Keratinocyte (primary cell): ENCODE results near the gene CTNNA2. TPM values are rescaled to one million over a fixed set of nuclear protein-coding genes. Genes with fewer than 3 reads are reported as not detected.

Experiments
- DNase-seq: peaks from one replicate; pipeline ENCODE4 v3.0.0-alpha.2; 2011; ENCODE audit warnings: low read depth, missing footprints, low spot score
- FAIRE-seq: peaks from 2 replicates; lab custom pipeline; 2011; peaks lifted over from hg19 to GRCh38; lab: Jason Lieb, UNC
- H2AFZ ChIP-seq: 2 replicates; pipeline ENCODE4 v1.6.0; 2012; ENCODE audit warnings: low read length, control low read depth, inconsistent platforms; ENCODE audit not compliant: control insufficient read depth
- H3K27ac ChIP-seq: 2 replicates; pipeline ENCODE4 v1.5.1; 2011; ENCODE audit warnings: low read length; ENCODE audit not compliant: control insufficient read depth, insufficient read depth
- H3K27me3 ChIP-seq: 3 replicates; pipeline ENCODE4 v1.6.0; 2011; ENCODE audit warnings: low read length; ENCODE audit not compliant: control insufficient read depth, insufficient read depth; ENCODE audit errors: extremely low read depth
- H3K36me3 ChIP-seq, 2 experiments: 2 replicates in 1 of 2; 3 replicates in 1 of 2; pipeline ENCODE4 v1.5.1; 2011; ENCODE audit warnings: low read length in 2 of 2, mild to moderate bottlenecking in 1 of 2; ENCODE audit not compliant: control insufficient read depth in 2 of 2, insufficient read depth in 2 of 2; ENCODE audit errors: extremely low read depth in 1 of 2
- H3K4me1 ChIP-seq: 3 replicates; pipeline ENCODE4 v1.5.1; 2011; ENCODE audit warnings: low read length; ENCODE audit not compliant: control insufficient read depth, insufficient read depth; ENCODE audit errors: extremely low read depth
- H3K4me2 ChIP-seq: 3 replicates; pipeline ENCODE4 v1.6.0; 2011; ENCODE audit warnings: low read depth, low read length; ENCODE audit not compliant: control insufficient read depth, insufficient read depth; ENCODE audit errors: extremely low read depth
- H3K4me3 ChIP-seq, 3 experiments: fragments of 200-600 bp in 1 of 3; sonication (generic) in 1 of 3; 2 replicates in 2 of 3; 3 replicates in 1 of 3; pipeline ENCODE4 v1.5.1; 2011 to 2016; ENCODE audit warnings: low read length in 3 of 3, mild to moderate bottlenecking in 3 of 3, control low read depth in 2 of 3, inconsistent platforms in 1 of 3, low read depth in 1 of 3, mixed read lengths in 1 of 3, mixed run types in 1 of 3, moderate library complexity in 1 of 3; ENCODE audit not compliant: control insufficient read depth in 2 of 3, insufficient read depth in 2 of 3; ENCODE audit errors: extremely low read depth in 1 of 3
- H3K79me2 ChIP-seq: 2 replicates; pipeline ENCODE4 v1.6.0; 2012; ENCODE audit warnings: low read length; ENCODE audit not compliant: control insufficient read depth, insufficient read depth
- H3K9ac ChIP-seq: 3 replicates; pipeline ENCODE4 v1.6.0; 2011; ENCODE audit warnings: low read length; ENCODE audit not compliant: control insufficient read depth, insufficient read depth; ENCODE audit errors: extremely low read depth
- H3K9me1 ChIP-seq: 3 replicates; pipeline ENCODE4 v1.6.0; 2011; ENCODE audit warnings: low read length; ENCODE audit not compliant: control insufficient read depth, insufficient read depth; ENCODE audit errors: extremely low read depth
- H3K9me3 ChIP-seq: 2 replicates; pipeline ENCODE4 v1.5.1; 2012; ENCODE audit warnings: low read depth, low read length; ENCODE audit not compliant: control insufficient read depth
- H4K20me1 ChIP-seq: 3 replicates; pipeline ENCODE4 v1.6.0; 2011; ENCODE audit warnings: low read length; ENCODE audit not compliant: control insufficient read depth, insufficient read depth; ENCODE audit errors: extremely low read depth
- CTCF ChIP-seq, 3 experiments: IDR thresholded peaks in 1 of 3; conservative IDR thresholded peaks in 1 of 3; optimal IDR thresholded peaks in 1 of 3; 2 replicates in 2 of 3; 3 replicates in 1 of 3; pipeline versions ENCODE3 to v1.5.1; 2011; ENCODE audit warnings: low read length in 3 of 3, mild to moderate bottlenecking in 3 of 3, moderate library complexity in 2 of 3, control low read depth in 1 of 3, inconsistent platforms in 1 of 3; ENCODE audit not compliant: insufficient read depth in 2 of 3; ENCODE audit errors: extremely low read depth in 1 of 3
- EZH2 ChIP-seq: IDR thresholded peaks from one replicate; pipeline ENCODE4 v1.6.1; 2012; ENCODE audit warnings: inconsistent platforms, mild to moderate bottlenecking, low read length, moderate library complexity
- dilution Hi-C: fragments of 300-500 bp; cut with MboI; formaldehyde crosslinking; loops from one replicate; pipeline ENCODE4 v1.7.0; 2020; ENCODE audit warnings: low sequenced_read_pairs; ENCODE audit not compliant: extremely low pct_ligation_motif_present
- polyA plus RNA-seq, 5 experiments: library from polyadenylated mRNA; depleted of rRNA in 3 of 5; stranded (reverse) in 3 of 5; stranded (forward) in 1 of 5; unstranded in 1 of 5; fragments of >200 nt; gene quantifications; 1 replicate in 1 of 5; 2 replicates in 3 of 5; 3 replicates in 1 of 5; pipeline versions ENCODE4 v1.2.1 to v1.2.3, GENCODE V29; 2011 to 2012; ENCODE audit warnings: missing spikeins in 2 of 5, low read depth in 1 of 5, low replicate concordance in 1 of 5

CTNNA2 gene
- polyA plus RNA-seq, 1 donor (not counting 4 experiments of a cell fraction or from before 2014, with no cell fraction given): not detected

GRCh38 chr2:79511320-79511951 is 1.4 kb upstream of the CTNNA2 start:
- H3K27ac ChIP-seq: no peak overlapping the region
- no peak overlapping the region for H3K9ac ChIP-seq
- DNase-seq (no peak), FAIRE-seq (no peak)
- no peaks in the 10 kb centered on the region for H3K36me3 ChIP-seq
- H3K4me3 ChIP-seq: no peak overlapping the region
- H3K4me2 ChIP-seq: no peak overlapping the region
- H3K9me3 ChIP-seq: no peaks in the 10 kb centered on the region
- H2AFZ ChIP-seq: no peak overlapping the region
- no peaks in the 10 kb centered on the region for H3K9me1 ChIP-seq
- TF ChIP-seq CTCF (optimal IDR thresholded peaks at IDR 0.05 in 1 of 3, IDR thresholded peaks at IDR 0.05 in 1 of 3, conservative IDR thresholded peaks at IDR 0.05 in 1 of 3; ENCODE audit: extremely low read depth in 1 of 3, insufficient read depth in 2 of 3, low read length in 3 of 3) (no peak), EZH2 (no peak)
- H3K4me1 ChIP-seq: no peaks in the 10 kb centered on the region
- no peaks in the 10 kb centered on the region for H4K20me1 ChIP-seq
- dilution Hi-C loops: no loop called here
- H3K79me2 ChIP-seq: no peaks in the 10 kb centered on the region
- H3K27me3 ChIP-seq: no peaks in the 10 kb centered on the region

- H3K4me1 ChIP-seq: no peaks in the 10 kb centered on the region
- no peak overlapping the region for H3K4me2 ChIP-seq
- H3K9ac ChIP-seq: no peak overlapping the region
- H2AFZ ChIP-seq: no peak overlapping the region
- TF ChIP-seq CTCF (optimal IDR thresholded peaks at IDR 0.05 in 1 of 3, IDR thresholded peaks at IDR 0.05 in 1 of 3, conservative IDR thresholded peaks at IDR 0.05 in 1 of 3; ENCODE audit: extremely low read depth in 1 of 3, insufficient read depth in 2 of 3, low read length in 3 of 3): no peak
- no peak overlapping the region for H3K27ac ChIP-seq
- no peaks in the 10 kb centered on the region for H3K9me3 ChIP-seq
- DNase-seq (no peak), FAIRE-seq (no peak)
- no peaks in the 10 kb centered on the region for H3K79me2 ChIP-seq
- no peaks in the 10 kb centered on the region for H4K20me1 ChIP-seq
- no peak overlapping the region for H3K4me3 ChIP-seq
- dilution Hi-C loops: no loop called here
- H3K27me3 ChIP-seq: no peaks in the 10 kb centered on the region
- H3K9me1 ChIP-seq: no peaks in the 10 kb centered on the region
- H3K36me3 ChIP-seq: no peaks in the 10 kb centered on the region
These were observed 860 bp downstream of the CTNNA2 start for GRCh38 chr2:79513711-79514110.
